AML-193 (cell line): Measurements from ENCODE around the gene CFD.
"Not testable (repeated sequence)": the region's sequence is repeated elsewhere in the genome, so short reads cannot be mapped to it uniquely, and the experiment has no call there.

ENCODE experiments used
- DNase-seq, 2 experiments: peaks; one replicate each; lab custom pipeline; 2025; lab: John Stamatoyannopoulos, UW

CFD gene

GRCh38 chr19:825897-826644 is 33.4 kb upstream of the CFD start:
- no peak for DNase-seq

GRCh38 chr19:827314-827709 is 32.2 kb upstream of the CFD start:
- no peak for DNase-seq

- DNase-seq = peak; percentile 87 to 88
These were observed 31.6 kb upstream of the CFD start, which contains the start of gene AZU1 for GRCh38 chr19:827710-828321. Gene AZU1 (plus strand): TSS chr19:827837. CDS start chr19:827847, 10 bp downstream.

- DNase-seq = no peak
These were observed 30.2 kb upstream of the CFD start for GRCh38 chr19:829129-829758.

GRCh38 chr19:831407-832369 is 27.8 kb upstream of the CFD start:
- DNase-seq = no peak

- DNase-seq = no peak
These were observed 25.2 kb upstream of the CFD start for GRCh38 chr19:834216-834615.

- no peak for DNase-seq
These were observed 24.2 kb upstream of the CFD start for GRCh38 chr19:835210-835810.

GRCh38 chr19:840519-841206 is 18.8 kb upstream of the CFD start, which contains the start of gene PRTN3:
Gene PRTN3 (plus strand): TSS chr19:840999. CDS start chr19:841009, 10 bp downstream.
- peak; percentile 66 to 71 for DNase-seq

- not testable (repeated sequence) for DNase-seq
These were observed 16.7 kb upstream of the CFD start for GRCh38 chr19:842802-843179.

- DNase-seq = no peak
These were observed 16.2 kb upstream of the CFD start for GRCh38 chr19:843180-843835.

GRCh38 chr19:843836-844545 is 15.5 kb upstream of the CFD start:
- DNase-seq = no peak

- DNase-seq = no peak
These were observed 14.9 kb upstream of the CFD start for GRCh38 chr19:844546-844971.

GRCh38 chr19:845707-846521 is 13.6 kb upstream of the CFD start:
- DNase-seq = no peak

GRCh38 chr19:848386-848921 is 11.0 kb upstream of the CFD start:
- DNase-seq = no peak

- not testable (repeated sequence) for DNase-seq
These were observed 10.3 kb upstream of the CFD start for GRCh38 chr19:849195-849594.

GRCh38 chr19:850221-850978 is 9.1 kb upstream of the CFD start:
- peak; percentile 75 to 80 for DNase-seq

- no peak for DNase-seq
These were observed 8.5 kb upstream of the CFD start for GRCh38 chr19:850979-851335.
